HEK293 (cell line): ENCODE data around the gene CREB3L1.
A peak's percentile ranks its signal among the peaks of the same experiment; 100 is the strongest.

Experiments used
- CTCF ChIA-PET: fragments of 350-600 bp; formaldehyde crosslinking; extraction: SDS; loops from one replicate; lab custom pipeline; 2021; ENCODE audit warnings: antibody characterized with exemption; lab: Yijun Ruan, JAX
- POLR2A ChIA-PET: fragments of 300-600 bp; formaldehyde crosslinking; extraction: SDS; loops from one replicate; lab custom pipeline; 2020; ENCODE audit warnings: antibody characterized with exemption, inconsistent platforms; lab: Yijun Ruan, JAX
- H3K27ac ChIP-seq: fragments of 200-500 bp; sonication (Bioruptor generic); 2 replicates; pipeline ENCODE4 v1.5.1; 2014; ENCODE audit warnings: low read depth, low read length, control low read depth, inconsistent platforms; ENCODE audit errors: extremely low read depth
- H3K36me3 ChIP-seq, 2 experiments: fragments of 200-500 bp in 1 of 2; sonication (Bioruptor generic) in 1 of 2; 1 replicate in 1 of 2; 2 replicates in 1 of 2; pipeline ENCODE4 v1.5.1; 2014 to 2017; ENCODE audit warnings: inconsistent platforms in 2 of 2, low read length in 2 of 2; ENCODE audit not compliant: control insufficient read depth in 2 of 2, insufficient read depth in 1 of 2
- H3K4me1 ChIP-seq: fragments of 200-500 bp; sonication (Bioruptor generic); 2 replicates; pipeline ENCODE4 v1.5.1; 2014; ENCODE audit warnings: mild to moderate bottlenecking, low read length, inconsistent platforms; ENCODE audit not compliant: control insufficient read depth, insufficient read depth
- H3K4me3 ChIP-seq: 2 replicates; pipeline ENCODE4 v1.5.1; 2011; ENCODE audit warnings: low read depth, mild to moderate bottlenecking, control low read depth, low read length, moderate library complexity
- H3K9me3 ChIP-seq: fragments of 200-500 bp; sonication (Bioruptor generic); 2 replicates; pipeline ENCODE4 v1.5.1; 2014; ENCODE audit warnings: low read depth, low read length, inconsistent platforms; ENCODE audit not compliant: control insufficient read depth, insufficient read depth
- BCL11A ChIP-seq: fragments of 450-650 bp; formaldehyde crosslinking; IDR thresholded peaks from 2 replicates; pipeline ENCODE4 v1.5.1; 2016; ENCODE audit warnings: low read depth, missing biosample characterization, missing genetic modification characterization
- EGR2 ChIP-seq: fragments of 450-650 bp; formaldehyde crosslinking; IDR thresholded peaks from 2 replicates; pipeline ENCODE4 v1.5.1; 2016; ENCODE audit warnings: low read depth, missing biosample characterization, missing genetic modification characterization
- FEZF1 ChIP-seq: fragments of 450-650 bp; formaldehyde crosslinking; IDR thresholded peaks from 2 replicates; pipeline ENCODE4 v1.5.1; 2016; ENCODE audit warnings: missing biosample characterization, missing genetic modification characterization
- KLF1 ChIP-seq: fragments of 450-650 bp; formaldehyde crosslinking; IDR thresholded peaks from 2 replicates; pipeline ENCODE4 v1.5.1; 2016; ENCODE audit warnings: missing biosample characterization, missing genetic modification characterization
- REPIN1 ChIP-seq: fragments of 450-650 bp; formaldehyde crosslinking; IDR thresholded peaks from 2 replicates; pipeline ENCODE4 v1.5.1; 2017; ENCODE audit warnings: missing biosample characterization, missing genetic modification characterization, low read depth
- SCRT1 ChIP-seq: fragments of 450-650 bp; formaldehyde crosslinking; IDR thresholded peaks from 2 replicates; pipeline ENCODE4 v1.5.1; 2016; ENCODE audit warnings: missing biosample characterization, missing genetic modification characterization, borderline replicate concordance
- SETDB1 ChIP-seq: IDR thresholded peaks from one replicate; pipeline ENCODE4 v1.6.1; 2017; ENCODE audit warnings: mild to moderate bottlenecking, low read length, moderate library complexity, mixed read lengths; ENCODE audit not compliant: insufficient read length
- WT1 ChIP-seq: fragments of 450-650 bp; formaldehyde crosslinking; IDR thresholded peaks from 2 replicates; pipeline ENCODE4 v1.5.1; 2016; ENCODE audit warnings: missing biosample characterization, missing genetic modification characterization
- ZBTB17 ChIP-seq: fragments of 450-650 bp; formaldehyde crosslinking; IDR thresholded peaks from 2 replicates; pipeline ENCODE4 v1.5.1; 2016; ENCODE audit warnings: missing biosample characterization, missing genetic modification characterization
- ZFHX2 ChIP-seq: fragments of 450-650 bp; formaldehyde crosslinking; conservative IDR thresholded peaks from 2 replicates; pipeline ENCODE4 v1.5.1; 2016; ENCODE audit warnings: missing biosample characterization, missing genetic modification characterization
- ZFP41 ChIP-seq: fragments of 450-650 bp; formaldehyde crosslinking; IDR thresholded peaks from 2 replicates; pipeline ENCODE4 v1.5.1; 2016; ENCODE audit warnings: missing biosample characterization, missing genetic modification characterization, borderline replicate concordance
- ZNF114 ChIP-seq: fragments of 450-650 bp; formaldehyde crosslinking; IDR thresholded peaks from 2 replicates; pipeline ENCODE4 v1.5.0; 2017; ENCODE audit warnings: missing biosample characterization, missing genetic modification characterization
- ZNF239 ChIP-seq: fragments of 450-650 bp; formaldehyde crosslinking; IDR thresholded peaks from 2 replicates; pipeline ENCODE4 v1.5.1; 2016; ENCODE audit warnings: missing biosample characterization, missing genetic modification characterization
- ZNF302 ChIP-seq: fragments of 450-650 bp; formaldehyde crosslinking; IDR thresholded peaks from 2 replicates; pipeline ENCODE4 v1.5.1; 2016; ENCODE audit warnings: missing biosample characterization, missing genetic modification characterization, low read depth
- ZNF354C ChIP-seq: fragments of 450-650 bp; formaldehyde crosslinking; IDR thresholded peaks from 2 replicates; pipeline ENCODE4 v1.5.1; 2016; ENCODE audit warnings: missing biosample characterization, missing genetic modification characterization, low read depth, borderline replicate concordance
- ZNF555 ChIP-seq: fragments of 450-650 bp; formaldehyde crosslinking; conservative IDR thresholded peaks from 2 replicates; pipeline ENCODE4 v1.5.1; 2017; ENCODE audit warnings: missing biosample characterization, mild to moderate bottlenecking, missing genetic modification characterization, inconsistent platforms
- ZNF558 ChIP-seq: fragments of 450-650 bp; formaldehyde crosslinking; IDR thresholded peaks from 2 replicates; pipeline ENCODE4 v1.5.1; 2016; ENCODE audit warnings: missing biosample characterization, missing genetic modification characterization
- ZNF596 ChIP-seq: fragments of 450-650 bp; IDR thresholded peaks from 2 replicates; pipeline ENCODE4 v1.5.0; 2018; ENCODE audit warnings: missing biosample characterization, mild to moderate bottlenecking, missing genetic modification characterization, moderate library complexity
- ZNF660 ChIP-seq: fragments of 450-650 bp; IDR thresholded peaks from 2 replicates; pipeline ENCODE4 v1.5.1; 2018; ENCODE audit warnings: missing biosample characterization, mild to moderate bottlenecking, missing genetic modification characterization
- ZNF670 ChIP-seq: fragments of 450-650 bp; formaldehyde crosslinking; IDR thresholded peaks from 2 replicates; pipeline ENCODE4 v1.5.1; 2016; ENCODE audit warnings: missing biosample characterization, missing genetic modification characterization, low read depth
- ZNF830 ChIP-seq: fragments of 450-650 bp; IDR thresholded peaks from 2 replicates; pipeline ENCODE4 v1.5.0; 2018; ENCODE audit warnings: missing biosample characterization, missing genetic modification characterization, low read depth, mild to moderate bottlenecking, moderate library complexity
- TF ChIP-seq, protein P1 (sequence below): fragments of 450-650 bp; formaldehyde crosslinking; IDR thresholded peaks from 2 replicates; pipeline ENCODE4 v1.5.1; 2017; ENCODE audit warnings: missing biosample characterization, missing genetic modification characterization
- TF ChIP-seq, protein P2 (sequence below): fragments of 450-650 bp; formaldehyde crosslinking; IDR thresholded peaks from 2 replicates; pipeline ENCODE4 v1.5.1; 2016; ENCODE audit warnings: missing biosample characterization, missing genetic modification characterization
- TF ChIP-seq, protein P3 (sequence below): fragments of 450-650 bp; formaldehyde crosslinking; IDR thresholded peaks from 2 replicates; pipeline ENCODE4 v1.5.1; 2017; ENCODE audit warnings: missing biosample characterization, missing genetic modification characterization
- TF ChIP-seq, protein P4 (sequence below): fragments of 450-650 bp; formaldehyde crosslinking; IDR thresholded peaks from 2 replicates; pipeline ENCODE4 v1.5.1; 2016; ENCODE audit warnings: missing biosample characterization, missing genetic modification characterization
- TF ChIP-seq, protein P5 (sequence below): fragments of 450-650 bp; formaldehyde crosslinking; IDR thresholded peaks from 2 replicates; pipeline ENCODE4 v1.5.1; 2017; ENCODE audit warnings: missing biosample characterization, missing genetic modification characterization

The CREB3L1 gene

DNA sequence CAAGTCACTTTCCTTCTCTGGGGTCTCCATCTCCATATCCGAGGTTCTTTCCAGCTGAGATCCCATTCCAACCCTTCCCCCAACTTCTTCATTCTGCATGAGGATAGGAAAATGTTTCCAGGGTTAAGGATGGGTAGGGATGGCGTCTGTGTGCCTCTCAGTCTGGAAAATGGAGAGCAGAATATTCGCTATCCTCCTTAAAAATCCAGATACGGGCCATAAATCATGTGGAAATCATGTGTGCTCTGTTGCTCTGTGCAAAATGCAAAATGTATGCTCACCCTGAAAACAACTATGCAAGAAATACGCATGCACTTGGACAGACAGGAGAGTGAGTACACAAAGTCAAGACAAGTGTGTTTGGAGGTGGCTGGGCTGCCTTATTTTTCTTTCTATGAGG is 3.2 kb downstream of the CREB3L1 start:
- Histone ChIP-seq H3K4me3 (no peak overlapping the region), H3K36me3 (no peaks in the 10 kb centered on the region), H3K9me3 (no peaks in the 10 kb centered on the region), H3K4me1 (no peaks in the 10 kb centered on the region; the same call in 1 of the 2 replicates), H3K27ac (no peak overlapping the region)
- POLR2A ChIA-PET: no interaction called here
- CTCF ChIA-PET: interaction anchor here (1.0 kb wide), 1 partner anchor 37 kb away, joined by 3 read pairs; no protein-coding TSS in a partner anchor
- TF ChIP-seq ZNF596 (no peak), BCL11A (no peak), ZNF114 (no peak), SETDB1 (no peak)
- TF ChIP-seq, protein P1, sequence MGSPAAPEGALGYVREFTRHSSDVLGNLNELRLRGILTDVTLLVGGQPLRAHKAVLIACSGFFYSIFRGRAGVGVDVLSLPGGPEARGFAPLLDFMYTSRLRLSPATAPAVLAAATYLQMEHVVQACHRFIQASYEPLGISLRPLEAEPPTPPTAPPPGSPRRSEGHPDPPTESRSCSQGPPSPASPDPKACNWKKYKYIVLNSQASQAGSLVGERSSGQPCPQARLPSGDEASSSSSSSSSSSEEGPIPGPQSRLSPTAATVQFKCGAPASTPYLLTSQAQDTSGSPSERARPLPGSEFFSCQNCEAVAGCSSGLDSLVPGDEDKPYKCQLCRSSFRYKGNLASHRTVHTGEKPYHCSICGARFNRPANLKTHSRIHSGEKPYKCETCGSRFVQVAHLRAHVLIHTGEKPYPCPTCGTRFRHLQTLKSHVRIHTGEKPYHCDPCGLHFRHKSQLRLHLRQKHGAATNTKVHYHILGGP (tag by site-specific recombination): no peak

DNA sequence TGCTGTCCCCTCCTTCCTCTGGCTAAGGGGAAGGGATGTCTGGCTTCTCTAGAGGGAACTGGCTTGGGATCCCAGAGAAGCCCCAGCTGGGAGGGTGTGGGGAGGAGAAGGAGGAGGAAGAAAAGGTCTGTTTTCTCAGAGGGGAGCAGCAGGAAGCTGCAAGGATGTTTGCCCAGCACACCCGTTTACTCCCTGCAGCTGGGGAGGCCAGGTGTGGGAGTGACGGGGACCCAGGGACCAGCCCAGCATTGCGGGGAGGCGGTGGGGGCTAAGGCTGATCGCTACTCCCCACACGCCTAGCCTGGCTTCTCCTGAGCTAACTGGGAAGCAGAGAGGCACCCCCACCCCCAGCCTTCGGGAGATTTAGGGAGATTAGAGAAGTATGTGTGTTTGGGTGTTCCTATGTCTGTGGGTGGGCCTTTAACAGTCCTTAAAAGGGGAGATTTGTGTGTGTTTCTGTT is 3.9 kb downstream of the CREB3L1 start:
- CTCF ChIA-PET: no interaction called here
- no peaks in the 10 kb centered on the region for H3K36me3 ChIP-seq
- H3K9me3 ChIP-seq: no peaks in the 10 kb centered on the region
- TF ChIP-seq ZNF830 (tag by site-specific recombination) (no peak), EGR2 (tag by site-specific recombination) (peak; percentile 78), ZFHX2 (peak; percentile 91), ZBTB17 (tag by site-specific recombination) (peak; percentile 16; the same call in 1 of the 2 replicates), KLF1 (tag by site-specific recombination) (peak; percentile 69), ZNF555 (tag by site-specific recombination) (no peak), ZNF239 (no peak), WT1 (tag by site-specific recombination) (peak; percentile 91), SCRT1 (no peak)
- TF ChIP-seq, protein P2, sequence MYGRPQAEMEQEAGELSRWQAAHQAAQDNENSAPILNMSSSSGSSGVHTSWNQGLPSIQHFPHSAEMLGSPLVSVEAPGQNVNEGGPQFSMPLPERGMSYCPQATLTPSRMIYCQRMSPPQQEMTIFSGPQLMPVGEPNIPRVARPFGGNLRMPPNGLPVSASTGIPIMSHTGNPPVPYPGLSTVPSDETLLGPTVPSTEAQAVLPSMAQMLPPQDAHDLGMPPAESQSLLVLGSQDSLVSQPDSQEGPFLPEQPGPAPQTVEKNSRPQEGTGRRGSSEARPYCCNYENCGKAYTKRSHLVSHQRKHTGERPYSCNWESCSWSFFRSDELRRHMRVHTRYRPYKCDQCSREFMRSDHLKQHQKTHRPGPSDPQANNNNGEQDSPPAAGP: peak; percentile 64; the same call in 1 of the 2 replicates
- H3K4me3 ChIP-seq: no peak overlapping the region
- no peak overlapping the region for H3K27ac ChIP-seq
- no peaks in the 10 kb centered on the region for H3K4me1 ChIP-seq
- POLR2A ChIA-PET: no interaction called here

DNA sequence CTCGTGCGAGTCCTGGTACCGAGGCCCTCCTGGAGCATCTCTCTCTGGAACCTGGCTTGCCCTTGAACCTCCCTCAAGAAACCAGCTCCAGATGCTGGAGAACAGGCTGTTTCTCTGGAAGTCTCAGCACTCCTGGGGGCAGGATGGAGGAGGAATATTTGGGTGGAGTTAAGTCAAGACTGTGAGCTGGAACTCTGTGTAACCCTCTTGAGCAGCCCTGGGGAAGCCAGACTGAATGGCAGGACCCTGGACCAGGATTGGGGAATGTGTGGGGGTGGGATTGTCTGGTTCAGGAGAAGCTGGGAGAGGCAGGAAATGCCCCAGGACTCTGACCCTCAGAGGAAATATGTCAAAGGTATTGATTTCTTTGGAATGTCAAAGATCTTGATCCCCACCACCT is 7.7 kb downstream of the CREB3L1 start:
- Histone ChIP-seq H3K36me3 (no peaks in the 10 kb centered on the region), H3K27ac (no peak overlapping the region), H3K4me3 (no peak overlapping the region), H3K9me3 (no peaks in the 10 kb centered on the region), H3K4me1 (peaks cover 3% of the 10 kb centered on the region; the same call in 1 of the 2 replicates)
- CTCF ChIA-PET: interaction anchor here (0.6 to 2.4 kb wide), 5 partner anchors 12 to 73 kb away, joined by 3 to 8 read pairs (median 4); no protein-coding TSS in a partner anchor
- POLR2A ChIA-PET: interaction anchor here (2.2 kb wide), 1 partner anchor 10 kb away, joined by 6 read pairs; no protein-coding TSS in a partner anchor
- TF ChIP-seq, protein P3, sequence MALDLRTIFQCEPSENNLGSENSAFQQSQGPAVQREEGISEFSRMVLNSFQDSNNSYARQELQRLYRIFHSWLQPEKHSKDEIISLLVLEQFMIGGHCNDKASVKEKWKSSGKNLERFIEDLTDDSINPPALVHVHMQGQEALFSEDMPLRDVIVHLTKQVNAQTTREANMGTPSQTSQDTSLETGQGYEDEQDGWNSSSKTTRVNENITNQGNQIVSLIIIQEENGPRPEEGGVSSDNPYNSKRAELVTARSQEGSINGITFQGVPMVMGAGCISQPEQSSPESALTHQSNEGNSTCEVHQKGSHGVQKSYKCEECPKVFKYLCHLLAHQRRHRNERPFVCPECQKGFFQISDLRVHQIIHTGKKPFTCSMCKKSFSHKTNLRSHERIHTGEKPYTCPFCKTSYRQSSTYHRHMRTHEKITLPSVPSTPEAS (tag by site-specific recombination): no peak
- TF ChIP-seq ZNF660 (tag by site-specific recombination): no peak
- no peak for TF ChIP-seq REPIN1
- no peak for TF ChIP-seq ZNF558 (tag by site-specific recombination)
- TF ChIP-seq, protein P4, sequence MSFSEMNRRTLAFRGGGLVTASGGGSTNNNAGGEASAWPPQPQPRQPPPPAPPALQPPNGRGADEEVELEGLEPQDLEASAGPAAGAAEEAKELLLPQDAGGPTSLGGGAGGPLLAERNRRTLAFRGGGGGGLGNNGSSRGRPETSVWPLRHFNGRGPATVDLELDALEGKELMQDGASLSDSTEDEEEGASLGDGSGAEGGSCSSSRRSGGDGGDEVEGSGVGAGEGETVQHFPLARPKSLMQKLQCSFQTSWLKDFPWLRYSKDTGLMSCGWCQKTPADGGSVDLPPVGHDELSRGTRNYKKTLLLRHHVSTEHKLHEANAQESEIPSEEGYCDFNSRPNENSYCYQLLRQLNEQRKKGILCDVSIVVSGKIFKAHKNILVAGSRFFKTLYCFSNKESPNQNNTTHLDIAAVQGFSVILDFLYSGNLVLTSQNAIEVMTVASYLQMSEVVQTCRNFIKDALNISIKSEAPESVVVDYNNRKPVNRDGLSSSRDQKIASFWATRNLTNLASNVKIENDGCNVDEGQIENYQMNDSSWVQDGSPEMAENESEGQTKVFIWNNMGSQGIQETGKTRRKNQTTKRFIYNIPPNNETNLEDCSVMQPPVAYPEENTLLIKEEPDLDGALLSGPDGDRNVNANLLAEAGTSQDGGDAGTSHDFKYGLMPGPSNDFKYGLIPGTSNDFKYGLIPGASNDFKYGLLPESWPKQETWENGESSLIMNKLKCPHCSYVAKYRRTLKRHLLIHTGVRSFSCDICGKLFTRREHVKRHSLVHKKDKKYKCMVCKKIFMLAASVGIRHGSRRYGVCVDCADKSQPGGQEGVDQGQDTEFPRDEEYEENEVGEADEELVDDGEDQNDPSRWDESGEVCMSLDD (tag by site-specific recombination): no peak
- no peak for TF ChIP-seq ZNF670
- no peak for TF ChIP-seq EGR2 (tag by site-specific recombination)
- TF ChIP-seq FEZF1: no peak
- no peak for TF ChIP-seq ZNF354C (tag by site-specific recombination)
- TF ChIP-seq, protein P5, sequence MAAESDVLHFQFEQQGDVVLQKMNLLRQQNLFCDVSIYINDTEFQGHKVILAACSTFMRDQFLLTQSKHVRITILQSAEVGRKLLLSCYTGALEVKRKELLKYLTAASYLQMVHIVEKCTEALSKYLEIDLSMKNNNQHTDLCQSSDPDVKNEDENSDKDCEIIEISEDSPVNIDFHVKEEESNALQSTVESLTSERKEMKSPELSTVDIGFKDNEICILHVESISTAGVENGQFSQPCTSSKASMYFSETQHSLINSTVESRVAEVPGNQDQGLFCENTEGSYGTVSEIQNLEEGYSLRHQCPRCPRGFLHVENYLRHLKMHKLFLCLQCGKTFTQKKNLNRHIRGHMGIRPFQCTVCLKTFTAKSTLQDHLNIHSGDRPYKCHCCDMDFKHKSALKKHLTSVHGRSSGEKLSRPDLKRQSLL: no peak
- no peak for TF ChIP-seq ZFP41
- TF ChIP-seq ZNF302 (tag by site-specific recombination): no peak
